AG04450 (cell line): ENCODE data around the gene TMCC2. TPM values are rescaled to one million over a fixed set of nuclear protein-coding genes. Genes with fewer than 3 reads are reported as not detected.

Experiments
- CTCF ChIA-PET: fragments of 300-600, 350-600 bp; formaldehyde crosslinking; extraction: SDS; loops from one replicate; lab custom pipeline; 2022; ENCODE audit warnings: antibody characterized with exemption, inconsistent platforms; lab: Charles Lee
- POLR2A ChIA-PET: fragments of 350-600 bp; formaldehyde crosslinking; extraction: SDS; loops from one replicate; lab custom pipeline; 2021; ENCODE audit warnings: antibody characterized with exemption, inconsistent platforms; lab: Yijun Ruan, JAX
- DNase-seq: peaks from one replicate; pipeline ENCODE4 v3.0.0-alpha.2; 2011; ENCODE audit warnings: low read depth, low spot score
- H3K27ac ChIP-seq: one replicate; pipeline ENCODE4 v1.5.1; 2012; ENCODE audit warnings: low read depth, low read length, control low read depth
- H3K27me3 ChIP-seq: one replicate; pipeline ENCODE4 v1.6.0; 2012; ENCODE audit warnings: low read length; ENCODE audit not compliant: control insufficient read depth, insufficient read depth
- H3K4me3 ChIP-seq: 2 replicates; pipeline ENCODE4 v1.5.1; 2011; ENCODE audit warnings: mild to moderate bottlenecking, low read depth, low read length, control low read depth
- H3K9me3 ChIP-seq: 2 replicates; pipeline ENCODE4 v1.5.1; 2012; ENCODE audit warnings: low read length; ENCODE audit not compliant: control insufficient read depth, insufficient read depth
- polyA plus RNA-seq: library from polyadenylated mRNA; depleted of rRNA; stranded (reverse); fragments of >200 nt; gene quantifications from 2 replicates; pipeline ENCODE4 v1.2.3, GENCODE V29; 2011; rRNA removed
- TF ChIP-seq, protein P1 (sequence below): IDR thresholded peaks from 2 replicates; pipeline ENCODE4 v1.5.1; 2011; ENCODE audit warnings: low read depth, low read length, control low read depth, inconsistent platforms

The TMCC2 gene
- polyA plus RNA-seq, 1 experiment = 2.3 TPM

GRCh38 chr1:205321959-205322283, 94.2 kb downstream of the TMCC2 start:
- H3K27ac ChIP-seq = no peak overlapping the region
- TF ChIP-seq, protein P1, sequence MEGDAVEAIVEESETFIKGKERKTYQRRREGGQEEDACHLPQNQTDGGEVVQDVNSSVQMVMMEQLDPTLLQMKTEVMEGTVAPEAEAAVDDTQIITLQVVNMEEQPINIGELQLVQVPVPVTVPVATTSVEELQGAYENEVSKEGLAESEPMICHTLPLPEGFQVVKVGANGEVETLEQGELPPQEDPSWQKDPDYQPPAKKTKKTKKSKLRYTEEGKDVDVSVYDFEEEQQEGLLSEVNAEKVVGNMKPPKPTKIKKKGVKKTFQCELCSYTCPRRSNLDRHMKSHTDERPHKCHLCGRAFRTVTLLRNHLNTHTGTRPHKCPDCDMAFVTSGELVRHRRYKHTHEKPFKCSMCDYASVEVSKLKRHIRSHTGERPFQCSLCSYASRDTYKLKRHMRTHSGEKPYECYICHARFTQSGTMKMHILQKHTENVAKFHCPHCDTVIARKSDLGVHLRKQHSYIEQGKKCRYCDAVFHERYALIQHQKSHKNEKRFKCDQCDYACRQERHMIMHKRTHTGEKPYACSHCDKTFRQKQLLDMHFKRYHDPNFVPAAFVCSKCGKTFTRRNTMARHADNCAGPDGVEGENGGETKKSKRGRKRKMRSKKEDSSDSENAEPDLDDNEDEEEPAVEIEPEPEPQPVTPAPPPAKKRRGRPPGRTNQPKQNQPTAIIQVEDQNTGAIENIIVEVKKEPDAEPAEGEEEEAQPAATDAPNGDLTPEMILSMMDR = no peak
- peaks cover 4% of the 10 kb centered on the region for H3K27me3 ChIP-seq
- no peak for DNase-seq
- H3K9me3 ChIP-seq = peaks cover 5% of the 10 kb centered on the region; the same call in 1 of the 2 replicates
- ChIA-PET POLR2A (interaction anchor here (0.5 to 2.1 kb wide), 7 partner anchors 21 to 171 kb away, joined by 3 to 8 read pairs (median 5); no protein-coding TSS in a partner anchor), CTCF (interaction anchor here (0.7 to 14.1 kb wide), 4 partner anchors 15 to 93 kb away, joined by 3 to 603 read pairs (median 38); no protein-coding TSS in a partner anchor)
- H3K4me3 ChIP-seq = 0 out of 2 replicates have a peak overlapping the region, but pooled peaks have one; percentile 32

Other genes starting within 250 kb of the TMCC2 start
- gene CNTN2, start 184.7 kb upstream of the TMCC2 start, polyA plus RNA-seq = not detected in 2 replicates
- 2.3 and 2.7 TPM in 2 replicates for gene TMEM81, start 143.5 kb upstream of the TMCC2 start, polyA plus RNA-seq
- 12.0 and 16.0 TPM in 2 replicates for gene RBBP5, start 106.0 kb upstream of the TMCC2 start, polyA plus RNA-seq
- 12.8 and 16.7 TPM in 2 replicates for gene DSTYK, start 16.2 kb upstream of the TMCC2 start, polyA plus RNA-seq
- 7.0 and 8.2 TPM in 2 replicates for gene NUAK2, start 93.8 kb downstream of the TMCC2 start, polyA plus RNA-seq
- gene KLHDC8A, start 129.0 kb downstream of the TMCC2 start, polyA plus RNA-seq = 0.06 TPM in 1 of 2 replicates, not detected in the other
- gene LEMD1, start 194.1 kb downstream of the TMCC2 start, polyA plus RNA-seq = not detected in 2 replicates
- gene BLACAT1, start 228.1 kb downstream of the TMCC2 start, polyA plus RNA-seq = 0.06 and 0.07 TPM in 2 replicates